Anterior cingulate cortex (tissue), 58 donors: ENCODE measurements around the gene ACBD6.

ENCODE experiments used
- DNase-seq, 58 donors: peaks; one replicate each; lab custom pipeline; 2025; lab: John Stamatoyannopoulos, UW

The ACBD6 gene

DNA sequence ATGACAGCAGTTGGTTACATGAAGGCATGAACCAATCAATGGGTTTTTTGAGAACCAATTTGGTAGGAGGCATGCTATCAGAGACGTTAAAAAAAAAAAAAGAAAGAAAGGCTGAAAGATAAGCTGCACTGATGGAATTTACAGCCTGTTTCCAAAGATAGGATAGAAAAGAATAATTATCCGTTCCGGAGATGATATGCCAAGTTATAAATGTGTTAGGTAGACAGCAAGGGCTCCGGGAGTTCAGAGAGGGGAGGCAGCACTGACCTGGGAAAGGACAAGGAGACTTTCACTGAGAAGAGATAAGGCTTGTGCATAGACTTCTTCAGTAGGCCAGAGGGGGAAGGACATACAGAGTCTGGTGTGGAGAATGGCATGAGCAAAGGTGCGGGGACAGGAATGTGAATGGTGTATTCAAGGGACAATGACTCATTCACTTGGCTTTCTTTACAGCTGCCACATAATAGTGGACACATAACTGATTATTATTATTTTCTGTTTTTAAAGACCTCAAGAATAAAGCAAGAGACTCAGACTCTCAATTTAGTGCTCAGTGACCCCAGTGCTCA is 24.8 kb upstream of the ACBD6 start:
- DNase-seq: no peak

GRCh38 chr1:180525715-180526039 is 23.3 kb upstream of the ACBD6 start:
- DNase-seq: no peak

- no peak for DNase-seq
These were observed 22.7 kb upstream of the ACBD6 start for GRCh38 chr1:180524915-180525714.

GRCh38 chr1:180524160-180524914 is 22.0 kb upstream of the ACBD6 start:
- DNase-seq: no peak

DNA sequence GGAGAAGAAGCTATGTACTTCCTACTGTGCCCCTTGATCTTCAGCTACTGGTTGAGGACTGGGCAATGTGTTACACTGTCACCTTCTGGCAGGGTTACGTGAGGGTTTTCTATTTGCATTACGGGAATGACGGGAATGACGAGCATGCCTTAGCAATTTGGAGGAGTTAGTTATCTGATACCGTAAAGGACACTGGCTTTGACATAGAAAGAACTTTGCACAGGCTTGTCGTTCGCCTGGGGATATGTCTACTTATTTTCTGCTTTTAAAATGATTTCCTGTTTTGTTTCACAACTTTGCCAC is 19.8 kb upstream of the ACBD6 start:
- DNase-seq: no peak

- no peak for DNase-seq
These were observed 19.3 kb upstream of the ACBD6 start for GRCh38 chr1:180521474-180522212.

- DNase-seq: no peak
These were observed 17.5 kb upstream of the ACBD6 start for GRCh38 chr1:180519846-180520245.

- DNase-seq: peak in 52 of 58 donors; percentile 3 to 80 (median 39)
These were observed 13.5 kb upstream of the ACBD6 start for GRCh38 chr1:180515857-180516388.

- no peak for DNase-seq
These were observed 13.0 kb upstream of the ACBD6 start for GRCh38 chr1:180515364-180515763.

DNA sequence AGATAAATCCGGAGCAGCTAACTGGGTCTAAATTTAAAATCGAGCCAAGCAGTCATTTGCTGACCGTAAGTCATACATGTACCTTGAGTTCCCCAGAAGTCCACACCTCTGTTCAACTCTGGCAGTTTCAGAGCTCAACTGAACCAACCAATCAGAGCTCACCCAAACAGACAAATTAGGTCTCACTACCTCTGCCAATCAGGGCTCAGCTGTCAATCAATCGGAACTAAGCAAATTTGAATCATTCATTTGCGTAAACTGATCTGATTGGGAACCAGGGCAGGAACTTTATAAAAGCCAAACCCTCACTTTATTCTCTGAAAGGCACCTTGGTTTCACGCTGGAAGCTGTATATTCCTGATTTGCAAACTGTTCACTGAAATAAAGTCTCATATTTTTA is 11.2 kb upstream of the ACBD6 start:
- no peak for DNase-seq

DNA sequence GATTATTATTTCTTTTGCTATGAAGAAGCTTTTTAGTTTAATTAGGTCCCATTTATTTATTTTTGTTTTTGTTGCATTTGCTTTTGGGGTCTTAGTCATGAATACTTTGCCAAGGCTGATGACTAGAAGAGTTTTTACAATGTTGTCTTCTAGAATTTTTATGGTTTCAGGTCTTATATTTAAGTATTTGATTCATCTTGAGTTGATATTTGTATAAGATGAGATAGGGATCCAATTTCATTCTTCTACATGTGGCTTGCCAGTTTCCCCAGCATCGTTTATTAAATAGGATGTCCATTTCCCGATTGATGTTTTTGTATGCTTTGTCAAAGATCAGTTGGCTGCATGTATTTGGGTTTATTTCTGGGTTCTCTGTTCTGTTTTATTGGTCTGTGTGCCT is 8.5 kb upstream of the ACBD6 start:
- DNase-seq: no peak

DNA sequence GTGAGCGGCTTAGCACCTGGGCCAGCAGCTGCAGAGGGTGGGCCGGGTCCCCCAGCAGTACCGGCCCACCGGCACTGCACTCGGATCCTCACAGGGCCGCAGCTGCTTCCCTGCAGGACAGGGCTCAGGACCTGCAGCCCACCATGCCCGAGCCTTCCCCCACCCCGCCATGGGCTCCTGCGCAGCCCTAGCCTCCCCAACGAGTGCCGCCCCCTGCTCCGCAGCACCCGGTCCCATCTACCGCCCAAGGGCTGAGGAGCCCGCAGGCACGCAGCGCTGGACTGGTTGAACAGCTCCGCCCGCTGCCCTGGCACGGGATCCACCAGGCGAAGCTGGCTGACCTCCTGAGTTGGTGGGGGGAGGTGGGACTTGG is 6.3 kb upstream of the ACBD6 start:
- no peak for DNase-seq

- no peak for DNase-seq
These were observed 5.7 kb upstream of the ACBD6 start for GRCh38 chr1:180507795-180508724.

DNA sequence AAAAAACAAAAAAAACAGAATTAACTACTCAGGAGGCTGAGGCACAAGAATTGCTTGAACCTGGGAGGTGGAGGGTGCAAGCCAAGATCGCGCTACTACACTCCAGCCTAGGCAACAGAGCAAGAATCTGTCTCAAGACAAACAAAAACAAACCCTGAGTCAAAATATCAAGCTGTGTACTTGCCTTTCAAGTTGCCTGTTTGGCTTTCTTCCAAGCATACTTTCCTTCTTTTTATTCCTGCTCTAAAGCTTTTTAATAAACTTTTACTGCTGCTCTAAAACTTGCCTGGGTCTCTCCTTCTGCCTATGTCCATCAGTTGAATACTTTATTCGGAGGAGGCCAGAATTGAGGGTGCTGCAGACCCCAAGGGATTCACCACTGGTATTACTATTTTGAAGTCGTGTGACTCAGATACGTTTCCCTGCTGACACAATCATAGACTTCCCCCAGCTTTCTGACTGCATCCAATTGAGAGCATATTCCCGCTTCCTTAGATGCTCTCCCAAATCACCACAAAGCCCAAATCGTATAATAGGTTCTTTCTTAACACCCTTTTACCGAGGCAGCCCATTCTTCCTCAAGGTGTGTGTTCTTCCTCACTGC is 3.5 kb upstream of the ACBD6 start:
- peak in 1 of 58 donors; percentile 1 for DNase-seq

DNA sequence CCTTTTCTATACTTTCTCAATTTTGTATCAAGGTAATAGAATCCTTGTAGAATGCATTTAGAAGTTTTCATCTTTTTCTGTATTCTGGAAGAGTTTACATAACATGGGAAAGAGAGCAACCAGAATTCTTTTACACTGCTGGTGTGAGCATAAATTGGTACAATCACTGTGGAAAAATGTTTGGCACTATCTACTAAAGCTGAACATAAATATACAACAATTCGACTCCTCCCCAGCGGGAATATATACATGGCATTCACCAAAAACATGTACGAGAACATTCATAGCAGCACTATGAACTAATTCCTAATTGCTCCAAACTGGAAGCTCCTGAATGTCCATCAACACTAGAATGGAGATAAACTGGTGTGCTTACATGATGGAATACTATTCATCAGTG is 1.8 kb upstream of the ACBD6 start:
- no peak for DNase-seq

DNA sequence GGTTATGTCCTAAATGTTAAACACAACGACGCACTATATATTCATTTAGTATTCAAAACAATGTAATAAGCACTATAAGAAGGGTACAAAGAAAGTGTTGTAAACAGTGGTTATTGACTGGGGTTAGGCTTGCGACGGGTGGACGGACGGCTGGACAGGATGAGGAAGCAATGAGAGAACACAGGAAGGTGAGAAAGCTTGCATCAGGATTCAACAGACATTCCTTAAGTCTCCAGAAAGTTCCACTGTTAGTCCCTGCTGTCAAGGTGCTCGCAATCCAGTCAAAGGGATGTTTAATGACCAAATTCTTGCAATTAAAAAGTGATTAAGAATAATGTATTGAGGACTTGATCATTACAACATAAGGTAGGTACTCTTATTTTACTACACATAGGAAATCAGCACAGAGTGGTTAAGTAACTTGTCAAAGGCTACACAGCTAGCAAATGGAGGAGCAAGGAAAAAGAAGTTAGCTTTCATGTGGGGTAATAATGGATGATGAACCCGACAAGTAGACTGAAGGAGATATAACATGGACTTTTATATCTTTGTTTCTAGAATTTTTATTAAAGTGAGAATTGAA is 994 bp upstream of the ACBD6 start:
- peak in 1 of 58 donors; percentile 25 for DNase-seq

GRCh38 chr1:180501865-180502360 is 464 bp downstream of the ACBD6 start:
- no peak for DNase-seq

DNA sequence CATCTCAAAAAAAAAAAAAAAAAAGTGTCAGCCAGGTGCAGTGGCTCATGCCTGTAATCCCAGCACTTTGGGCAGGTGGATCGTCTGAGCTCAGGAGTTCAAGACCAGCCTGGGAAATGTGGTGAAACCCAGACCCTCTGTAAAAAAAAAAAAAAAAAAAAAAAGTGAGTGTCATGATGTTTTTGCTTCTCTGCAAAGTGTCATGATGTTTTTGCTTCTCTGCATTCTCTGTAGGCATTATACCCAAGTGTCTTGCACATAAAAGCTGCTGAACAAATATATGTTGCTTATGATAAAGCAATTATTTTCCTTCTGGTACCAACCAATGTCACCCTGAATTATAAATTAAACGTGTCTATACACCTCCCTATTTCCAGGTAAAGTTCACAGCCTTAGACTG is 1.7 kb downstream of the ACBD6 start:
- no peak for DNase-seq

DNA sequence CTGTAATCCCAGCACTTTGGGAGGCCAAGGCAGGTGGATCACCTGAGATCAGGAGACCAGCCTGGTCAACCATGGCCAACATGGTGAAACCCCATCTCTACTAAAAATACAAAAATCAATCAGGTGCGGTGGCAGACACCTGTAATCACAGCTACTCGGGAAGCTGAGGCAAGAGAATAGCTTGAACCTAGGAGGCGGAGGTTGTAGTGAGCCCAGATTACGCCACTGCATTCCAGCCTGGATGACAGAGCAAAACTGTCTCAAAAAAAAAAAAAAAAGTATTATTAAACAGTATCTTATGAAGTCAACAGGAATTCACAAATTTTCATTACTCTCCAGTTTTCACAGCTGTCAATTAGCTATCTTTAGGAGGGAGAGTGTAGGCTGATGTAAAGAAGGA is 3.8 kb downstream of the ACBD6 start:
- no peak for DNase-seq
